Suprapubic skin (tissue), 3 donors: ENCODE results near the gene IFT81.

Experiments used
- EP300 ChIP-seq: sonication (generic); formaldehyde crosslinking; IDR thresholded peaks from one replicate; pipeline ENCODE4 v1.6.1; 2017; ENCODE audit warnings: antibody characterized with exemption
- TF ChIP-seq, protein P1 (sequence below), 2 donors: fragments of 200-600 bp in 1 of 2; fragments of 450-650 bp in 1 of 2; sonication (generic) in 1 of 2; IDR thresholded peaks; one replicate each; pipeline ENCODE4 v1.5.1; 2016 to 2019; ENCODE audit warnings: antibody characterized with exemption in 2 of 2, mild to moderate bottlenecking in 1 of 2, moderate library complexity in 1 of 2

- TF ChIP-seq, protein P1, sequence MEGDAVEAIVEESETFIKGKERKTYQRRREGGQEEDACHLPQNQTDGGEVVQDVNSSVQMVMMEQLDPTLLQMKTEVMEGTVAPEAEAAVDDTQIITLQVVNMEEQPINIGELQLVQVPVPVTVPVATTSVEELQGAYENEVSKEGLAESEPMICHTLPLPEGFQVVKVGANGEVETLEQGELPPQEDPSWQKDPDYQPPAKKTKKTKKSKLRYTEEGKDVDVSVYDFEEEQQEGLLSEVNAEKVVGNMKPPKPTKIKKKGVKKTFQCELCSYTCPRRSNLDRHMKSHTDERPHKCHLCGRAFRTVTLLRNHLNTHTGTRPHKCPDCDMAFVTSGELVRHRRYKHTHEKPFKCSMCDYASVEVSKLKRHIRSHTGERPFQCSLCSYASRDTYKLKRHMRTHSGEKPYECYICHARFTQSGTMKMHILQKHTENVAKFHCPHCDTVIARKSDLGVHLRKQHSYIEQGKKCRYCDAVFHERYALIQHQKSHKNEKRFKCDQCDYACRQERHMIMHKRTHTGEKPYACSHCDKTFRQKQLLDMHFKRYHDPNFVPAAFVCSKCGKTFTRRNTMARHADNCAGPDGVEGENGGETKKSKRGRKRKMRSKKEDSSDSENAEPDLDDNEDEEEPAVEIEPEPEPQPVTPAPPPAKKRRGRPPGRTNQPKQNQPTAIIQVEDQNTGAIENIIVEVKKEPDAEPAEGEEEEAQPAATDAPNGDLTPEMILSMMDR (IDR thresholded peaks at IDR 0.05) = peak in 1 of 2 donors; percentile 18
- no peak for TF ChIP-seq EP300
Observed at GRCh38 chr12:110102255-110102654, 21.9 kb upstream of the IFT81 start.
